SU-DHL-6 (cell line): ENCODE results near the gene APCDD1.

Experiments used
- H2AFZ ChIP-seq: fragments of 200-600 bp; sonication (generic); 2 replicates; pipeline ENCODE4 v1.6.1; 2014; ENCODE audit warnings: low read depth, mild to moderate bottlenecking, moderate library complexity, mixed read lengths, antibody characterized with exemption, low read length; ENCODE audit not compliant: severe bottlenecking
- H3F3A ChIP-seq: fragments of 200-600 bp; shearing (Covaris generic); 2 replicates; pipeline ENCODE4 v1.6.0; 2016; ENCODE audit warnings: antibody characterized with exemption, mild to moderate bottlenecking; ENCODE audit not compliant: insufficient read depth
- H3K27ac ChIP-seq: fragments of 200-600 bp; sonication (generic); 2 replicates; pipeline ENCODE4 v1.5.1; 2016; ENCODE audit warnings: low read depth, mild to moderate bottlenecking, low read length, moderate library complexity, mixed read lengths
- H3K27me3 ChIP-seq: fragments of 200-600 bp; sonication (generic), shearing (Covaris generic); 2 replicates; pipeline ENCODE4 v1.6.0; 2014; ENCODE audit warnings: mild to moderate bottlenecking, low read length
- H3K36me3 ChIP-seq: fragments of 200-600 bp; sonication (generic); 2 replicates; pipeline ENCODE4 v1.6.1; 2014; ENCODE audit warnings: mild to moderate bottlenecking, low read length, mixed read lengths
- H3K4me2 ChIP-seq: fragments of 300-600, 200-600 bp; shearing (Covaris generic), sonication (generic); 2 replicates; pipeline ENCODE4 v1.6.0; 2014; ENCODE audit warnings: low read length, low read depth, mild to moderate bottlenecking; ENCODE audit not compliant: poor library complexity, severe bottlenecking
- H3K4me3 ChIP-seq: fragments of 200-600 bp; sonication (generic); 2 replicates; pipeline ENCODE4 v1.5.1; 2014; ENCODE audit warnings: antibody characterized with exemption, low read length, mild to moderate bottlenecking, mixed read lengths; ENCODE audit not compliant: insufficient read depth, poor library complexity, severe bottlenecking
- H3K79me2 ChIP-seq: fragments of 200-600 bp; sonication (generic); 2 replicates; pipeline ENCODE4 v1.6.1; 2014; ENCODE audit warnings: mild to moderate bottlenecking, low read length, moderate library complexity; ENCODE audit not compliant: insufficient read depth
- H3K9ac ChIP-seq: fragments of 200-600 bp; sonication (generic); 2 replicates; pipeline ENCODE4 v1.7.0; 2014; ENCODE audit warnings: mild to moderate bottlenecking, low read length
- H3K9me2 ChIP-seq: fragments of 200-600 bp; sonication (generic); replicated peaks from 2 replicates; pipeline ENCODE4 v1.6.1; 2014; ENCODE audit warnings: low read length; ENCODE audit not compliant: insufficient read depth
- H3K9me3 ChIP-seq: fragments of 200-600 bp; sonication (generic); 2 replicates; pipeline ENCODE4 v1.6.1; 2014; ENCODE audit warnings: low read length, mixed read lengths; ENCODE audit not compliant: insufficient read depth
- H4K20me1 ChIP-seq: fragments of 200-600 bp; sonication (generic); 2 replicates; pipeline ENCODE4 v1.6.1; 2014; ENCODE audit warnings: low read depth, mild to moderate bottlenecking, antibody characterized with exemption, low read length, moderate library complexity, mixed read lengths
- EZH2phosphoT487 ChIP-seq: fragments of 200-600 bp; sonication (generic), shearing (Covaris generic); conservative IDR thresholded peaks from 2 replicates; pipeline ENCODE4 v1.6.1; 2018; ENCODE audit warnings: mild to moderate bottlenecking, antibody characterized with exemption, low read length, moderate library complexity, mixed read lengths
- TF ChIP-seq, protein P1 (sequence below): fragments of 200-600 bp; sonication (generic); IDR thresholded peaks from one replicate; pipeline ENCODE4 v1.5.1; 2017; ENCODE audit warnings: antibody characterized with exemption, mild to moderate bottlenecking, low read length, moderate library complexity; ENCODE audit not compliant: insufficient read depth, poor library complexity, severe bottlenecking

APCDD1 gene

DNA sequence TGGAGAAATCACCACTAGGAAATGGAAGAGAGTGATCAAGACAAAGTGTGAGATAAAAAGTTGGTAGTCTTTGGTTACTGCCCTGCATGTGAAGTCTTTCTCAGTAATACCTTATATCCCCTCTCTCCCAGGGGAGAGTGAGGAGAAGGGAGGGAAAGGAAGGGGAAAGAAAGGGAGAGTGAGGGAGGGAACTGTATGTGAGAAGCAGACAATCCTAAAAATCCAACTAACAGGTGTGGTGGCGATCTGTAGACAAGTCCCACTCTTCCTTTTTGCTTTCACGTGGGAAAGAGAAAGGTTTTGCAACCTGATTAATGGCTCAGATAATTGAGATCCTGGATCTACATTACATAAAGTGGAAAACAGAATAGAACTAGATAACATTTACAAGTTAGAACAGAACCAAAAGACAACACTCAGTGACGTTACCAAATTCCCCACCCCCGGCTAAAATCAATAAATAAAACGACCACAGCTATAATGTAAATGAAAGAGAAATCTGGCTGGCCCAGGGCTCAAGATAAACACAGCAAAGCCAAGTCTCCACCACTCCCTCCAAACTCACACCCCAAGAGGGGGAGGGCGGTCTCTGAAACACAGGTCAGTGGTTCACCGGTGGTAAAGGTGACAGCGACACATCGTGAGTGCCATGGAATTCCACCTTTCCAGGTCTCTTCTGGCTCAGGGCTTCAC lies 10.0 kb upstream of the APCDD1 start:
- Histone ChIP-seq H3K27me3 (no peaks in the 10 kb centered on the region), H2AFZ (no peak overlapping the region)

DNA sequence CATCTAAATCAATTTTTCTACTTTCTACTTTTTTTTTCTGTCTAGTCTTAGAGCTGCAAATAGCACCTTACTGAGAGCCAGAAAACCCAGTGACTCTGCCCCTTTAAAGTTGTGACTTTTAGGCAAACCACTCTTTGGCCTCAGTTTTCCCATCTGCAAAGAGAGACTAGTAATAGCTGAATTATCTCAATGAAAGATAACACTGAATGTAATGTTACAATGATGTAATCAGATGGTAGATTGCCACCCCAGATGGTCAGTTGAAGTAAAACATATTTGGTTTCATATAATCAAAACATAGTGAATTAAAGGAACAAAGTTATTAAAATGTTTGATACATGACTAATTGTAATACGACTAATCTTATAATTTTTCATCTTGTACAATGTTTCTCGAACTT lies 5.0 kb upstream of the APCDD1 start:
- Histone ChIP-seq H2AFZ (no peak overlapping the region), H3K27ac (no peak overlapping the region), H3K4me2 (no peak overlapping the region), H3K9me3 (no peaks in the 10 kb centered on the region), H3K9me2 (no peaks in the 10 kb centered on the region), H4K20me1 (no peaks in the 10 kb centered on the region), H3K27me3 (no peaks in the 10 kb centered on the region), H3K36me3 (no peaks in the 10 kb centered on the region), H3K79me2 (no peaks in the 10 kb centered on the region), H3K9ac (no peak overlapping the region), H3F3A (no peaks in the 10 kb centered on the region), H3K4me3 (no peak overlapping the region)
- TF ChIP-seq EZH2phosphoT487: no peak
- TF ChIP-seq, protein P1, sequence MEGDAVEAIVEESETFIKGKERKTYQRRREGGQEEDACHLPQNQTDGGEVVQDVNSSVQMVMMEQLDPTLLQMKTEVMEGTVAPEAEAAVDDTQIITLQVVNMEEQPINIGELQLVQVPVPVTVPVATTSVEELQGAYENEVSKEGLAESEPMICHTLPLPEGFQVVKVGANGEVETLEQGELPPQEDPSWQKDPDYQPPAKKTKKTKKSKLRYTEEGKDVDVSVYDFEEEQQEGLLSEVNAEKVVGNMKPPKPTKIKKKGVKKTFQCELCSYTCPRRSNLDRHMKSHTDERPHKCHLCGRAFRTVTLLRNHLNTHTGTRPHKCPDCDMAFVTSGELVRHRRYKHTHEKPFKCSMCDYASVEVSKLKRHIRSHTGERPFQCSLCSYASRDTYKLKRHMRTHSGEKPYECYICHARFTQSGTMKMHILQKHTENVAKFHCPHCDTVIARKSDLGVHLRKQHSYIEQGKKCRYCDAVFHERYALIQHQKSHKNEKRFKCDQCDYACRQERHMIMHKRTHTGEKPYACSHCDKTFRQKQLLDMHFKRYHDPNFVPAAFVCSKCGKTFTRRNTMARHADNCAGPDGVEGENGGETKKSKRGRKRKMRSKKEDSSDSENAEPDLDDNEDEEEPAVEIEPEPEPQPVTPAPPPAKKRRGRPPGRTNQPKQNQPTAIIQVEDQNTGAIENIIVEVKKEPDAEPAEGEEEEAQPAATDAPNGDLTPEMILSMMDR: no peak

More for the DNA sequence above, 10.0 kb upstream of the APCDD1 start:
- Histone ChIP-seq H4K20me1 (no peaks in the 10 kb centered on the region), H3K36me3 (no peaks in the 10 kb centered on the region), H3K4me3 (no peak overlapping the region), H3K4me2 (no peak overlapping the region), H3K9me3 (no peaks in the 10 kb centered on the region), H3K79me2 (no peaks in the 10 kb centered on the region), H3K9ac (no peak overlapping the region), H3K27ac (no peak overlapping the region), H3F3A (no peaks in the 10 kb centered on the region), H3K9me2 (no peaks in the 10 kb centered on the region)
- no peak for TF ChIP-seq EZH2phosphoT487
- TF ChIP-seq, protein P1: no peak

DNA sequence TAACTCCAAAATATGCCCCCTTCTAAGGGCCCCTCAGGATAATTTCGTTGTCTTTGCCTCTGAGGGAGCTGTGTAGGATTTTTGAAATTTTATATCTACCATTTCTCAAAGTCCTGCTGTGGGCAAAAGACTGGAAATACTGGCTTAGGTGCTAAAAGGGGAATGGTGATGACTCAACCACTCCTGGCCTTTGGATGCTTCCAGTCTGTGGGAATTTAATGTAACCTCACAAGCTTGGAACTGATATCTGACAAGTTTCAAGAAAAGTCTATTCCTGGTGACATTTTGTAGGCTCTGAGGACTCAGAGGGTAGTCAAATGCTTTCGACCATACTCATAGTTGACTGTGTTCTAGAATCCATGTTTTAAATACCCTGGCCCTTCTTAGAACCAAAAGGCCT lies 3.4 kb upstream of the APCDD1 start:
- TF ChIP-seq, protein P1: no peak
- TF ChIP-seq EZH2phosphoT487: no peak
- H3K4me2 ChIP-seq: no peak overlapping the region

More for the DNA sequence above, 3.4 kb upstream of the APCDD1 start:
- Histone ChIP-seq H3F3A (no peaks in the 10 kb centered on the region), H3K36me3 (no peaks in the 10 kb centered on the region), H3K79me2 (no peaks in the 10 kb centered on the region), H3K4me3 (no peak overlapping the region), H3K27me3 (no peaks in the 10 kb centered on the region), H3K27ac (no peak overlapping the region), H3K9me3 (no peaks in the 10 kb centered on the region), H3K9ac (no peak overlapping the region), H4K20me1 (no peaks in the 10 kb centered on the region), H3K9me2 (no peaks in the 10 kb centered on the region), H2AFZ (no peak overlapping the region)
